GM21367 (cell line): ENCODE data around the gene CLCA1.

ENCODE experiments used
- ATAC-seq: cut with Tn5 transposase; IDR thresholded peaks from one replicate; pipeline ENCODE4 v1.9.1; 2021; ENCODE audit not compliant: unreplicated experiment

CLCA1 gene, protein sequence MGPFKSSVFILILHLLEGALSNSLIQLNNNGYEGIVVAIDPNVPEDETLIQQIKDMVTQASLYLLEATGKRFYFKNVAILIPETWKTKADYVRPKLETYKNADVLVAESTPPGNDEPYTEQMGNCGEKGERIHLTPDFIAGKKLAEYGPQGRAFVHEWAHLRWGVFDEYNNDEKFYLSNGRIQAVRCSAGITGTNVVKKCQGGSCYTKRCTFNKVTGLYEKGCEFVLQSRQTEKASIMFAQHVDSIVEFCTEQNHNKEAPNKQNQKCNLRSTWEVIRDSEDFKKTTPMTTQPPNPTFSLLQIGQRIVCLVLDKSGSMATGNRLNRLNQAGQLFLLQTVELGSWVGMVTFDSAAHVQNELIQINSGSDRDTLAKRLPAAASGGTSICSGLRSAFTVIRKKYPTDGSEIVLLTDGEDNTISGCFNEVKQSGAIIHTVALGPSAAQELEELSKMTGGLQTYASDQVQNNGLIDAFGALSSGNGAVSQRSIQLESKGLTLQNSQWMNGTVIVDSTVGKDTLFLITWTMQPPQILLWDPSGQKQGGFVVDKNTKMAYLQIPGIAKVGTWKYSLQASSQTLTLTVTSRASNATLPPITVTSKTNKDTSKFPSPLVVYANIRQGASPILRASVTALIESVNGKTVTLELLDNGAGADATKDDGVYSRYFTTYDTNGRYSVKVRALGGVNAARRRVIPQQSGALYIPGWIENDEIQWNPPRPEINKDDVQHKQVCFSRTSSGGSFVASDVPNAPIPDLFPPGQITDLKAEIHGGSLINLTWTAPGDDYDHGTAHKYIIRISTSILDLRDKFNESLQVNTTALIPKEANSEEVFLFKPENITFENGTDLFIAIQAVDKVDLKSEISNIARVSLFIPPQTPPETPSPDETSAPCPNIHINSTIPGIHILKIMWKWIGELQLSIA

DNA sequence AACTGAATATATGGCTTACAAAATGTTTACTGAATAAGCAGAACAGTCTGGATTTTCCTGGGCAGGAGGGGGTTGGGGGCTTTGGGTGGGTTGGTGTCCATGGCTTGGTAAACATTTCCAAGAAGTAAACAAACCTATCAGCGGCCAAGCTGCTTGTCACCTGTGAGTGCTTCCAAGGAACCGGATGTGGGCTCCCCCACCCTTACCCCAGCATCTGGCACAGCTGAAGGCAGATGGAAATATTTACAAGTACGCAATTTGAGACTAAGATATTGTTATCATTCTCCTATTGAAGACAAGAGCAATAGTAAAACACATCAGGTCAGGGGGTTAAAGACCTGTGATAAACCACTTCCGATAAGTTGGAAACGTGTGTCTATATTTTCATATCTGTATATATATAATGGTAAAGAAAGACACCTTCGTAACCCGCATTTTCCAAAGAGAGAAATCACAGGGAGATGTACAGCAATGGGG lies at the start of gene CLCA1:
CLCA1 (plus strand) TSS at position 427 of the 477 bp plus-strand sequence; CDS start at position 472, 45 bp downstream.
- no peak for ATAC-seq

DNA sequence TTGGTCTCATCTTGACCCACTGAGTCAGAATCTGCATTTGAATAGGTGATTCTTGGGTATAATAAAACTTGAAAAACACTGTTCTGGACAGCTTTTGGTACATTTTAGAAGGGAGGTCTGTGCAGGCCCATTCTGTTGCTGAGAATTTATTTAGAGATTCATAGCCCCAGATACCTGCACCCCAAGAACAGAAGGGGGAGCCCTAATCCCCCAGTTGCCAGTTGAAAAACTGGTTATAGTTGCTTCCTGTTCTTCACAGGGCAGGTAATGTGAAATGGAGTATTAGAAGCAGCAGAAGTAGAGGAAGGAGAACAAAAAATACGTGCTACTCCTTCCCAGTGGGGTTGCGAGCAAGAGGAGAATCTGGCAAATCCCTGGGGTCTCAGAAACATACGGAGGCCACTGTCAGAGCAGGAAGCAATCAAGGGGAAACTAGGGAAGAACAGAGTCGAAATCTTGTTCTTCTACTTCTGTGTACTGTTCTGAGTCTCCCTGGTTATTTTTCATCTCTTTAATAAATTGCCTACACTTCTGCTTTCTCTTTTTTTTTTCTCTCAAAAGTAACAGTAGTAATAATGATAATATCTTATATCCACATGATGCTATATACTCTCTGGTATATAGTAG lies 49.3 kb upstream of the CLCA1 start:
- ATAC-seq: peak; percentile 95

DNA sequence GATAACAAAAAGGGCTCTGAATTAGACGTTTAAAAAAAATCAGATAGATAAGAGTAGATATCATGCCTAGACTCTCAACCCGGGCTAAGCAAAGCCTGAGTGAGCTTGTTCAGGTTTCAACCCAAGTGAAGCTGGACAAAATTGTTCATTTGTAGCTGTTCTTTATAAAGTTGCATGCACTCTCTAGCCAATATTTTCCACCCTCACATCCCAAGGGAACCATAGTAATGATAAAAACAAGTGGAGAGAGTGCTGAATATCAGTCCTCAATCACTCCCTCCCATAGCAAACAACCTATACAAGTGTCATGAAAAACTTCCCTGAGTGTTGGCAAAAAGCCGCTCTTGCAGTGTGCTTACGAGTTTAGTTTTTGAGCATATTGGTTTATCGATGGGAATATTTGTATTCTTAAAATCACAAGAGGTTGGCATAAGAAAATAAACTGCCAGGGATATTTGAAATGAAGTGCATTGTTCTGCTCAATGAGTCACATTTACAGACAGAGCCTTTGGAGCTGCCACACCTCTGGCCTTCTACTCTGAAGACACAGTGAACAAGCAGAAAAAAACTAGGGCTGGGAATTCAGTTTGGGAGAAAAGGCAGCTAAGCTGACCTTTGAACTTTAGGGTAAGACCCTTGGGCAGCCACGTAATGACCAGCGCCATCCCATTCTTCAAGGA lies 47.0 kb upstream of the CLCA1 start:
- no peak for ATAC-seq

DNA sequence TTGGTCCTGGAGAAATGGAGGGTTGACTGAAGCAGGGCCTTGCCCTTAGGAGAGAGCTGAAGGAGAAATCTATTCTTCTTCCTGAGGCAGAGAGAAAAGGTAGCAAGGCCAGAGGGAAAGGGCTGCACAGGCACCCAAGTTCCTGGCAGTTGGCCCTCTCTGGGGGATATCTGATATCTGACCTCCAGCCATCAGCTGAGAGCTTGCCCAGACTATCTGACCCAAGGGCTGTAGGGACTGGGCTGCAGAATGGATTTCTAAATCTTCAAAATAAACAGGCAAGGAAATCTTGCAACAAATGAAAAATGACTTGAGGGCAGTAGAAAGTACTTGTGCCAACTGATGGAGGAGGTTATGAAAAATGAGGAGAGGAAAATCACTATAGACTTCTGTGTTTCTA lies 45.3 kb upstream of the CLCA1 start:
- ATAC-seq: no peak

DNA sequence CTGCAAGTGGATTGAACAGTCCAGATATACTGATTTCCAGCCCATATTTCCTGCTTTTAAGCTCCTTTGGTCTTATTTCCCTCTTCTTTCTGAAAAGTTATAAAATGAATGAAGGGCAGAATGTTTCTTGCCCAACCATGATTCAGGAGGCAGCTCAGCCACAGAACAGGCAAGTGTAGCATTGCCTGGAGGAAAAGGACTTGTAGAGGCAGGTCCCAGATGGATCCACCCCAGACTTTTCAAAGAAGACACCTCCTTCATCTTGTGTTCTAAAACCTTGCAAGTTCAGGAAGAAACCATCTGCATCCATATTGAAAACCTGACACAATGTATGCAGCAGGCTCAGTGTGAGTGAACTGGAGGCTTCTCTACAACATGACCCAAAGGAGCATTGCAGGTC lies 44.9 kb upstream of the CLCA1 start, which contains the start of gene CLCA2:
CLCA2 (plus strand) TSS at position 299 of the 400 bp plus-strand sequence; CDS start at position 376, 77 bp downstream.
- ATAC-seq: no peak

DNA sequence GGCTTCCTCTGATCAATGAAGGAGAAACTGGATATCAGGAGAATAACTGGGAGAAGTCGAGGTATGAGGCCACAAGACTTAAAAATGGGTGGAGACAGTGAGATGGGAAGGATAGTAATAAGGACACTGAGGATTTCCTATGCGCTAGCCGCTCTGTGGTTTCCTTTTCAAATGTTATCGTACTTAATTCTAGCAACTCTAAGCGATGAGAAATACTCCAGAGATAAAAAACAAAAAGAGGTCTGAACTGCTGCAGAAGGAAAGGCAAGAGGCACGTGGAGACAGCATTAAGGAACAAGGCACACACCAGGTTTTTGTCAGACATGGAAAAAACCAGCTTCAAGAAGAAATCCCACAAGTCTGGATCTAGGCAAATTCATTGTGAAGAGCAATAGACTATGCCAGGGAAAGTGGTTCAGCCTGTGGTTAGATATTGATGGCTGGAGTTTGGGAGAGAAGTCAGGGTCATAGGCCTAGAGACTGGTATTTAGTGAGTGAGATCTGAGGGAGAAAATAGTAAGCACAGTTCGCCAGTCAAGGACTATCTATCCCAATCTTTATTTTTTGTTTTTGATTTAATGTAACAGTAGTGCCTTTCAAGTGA lies 39.5 kb upstream of the CLCA1 start:
- no peak for ATAC-seq

DNA sequence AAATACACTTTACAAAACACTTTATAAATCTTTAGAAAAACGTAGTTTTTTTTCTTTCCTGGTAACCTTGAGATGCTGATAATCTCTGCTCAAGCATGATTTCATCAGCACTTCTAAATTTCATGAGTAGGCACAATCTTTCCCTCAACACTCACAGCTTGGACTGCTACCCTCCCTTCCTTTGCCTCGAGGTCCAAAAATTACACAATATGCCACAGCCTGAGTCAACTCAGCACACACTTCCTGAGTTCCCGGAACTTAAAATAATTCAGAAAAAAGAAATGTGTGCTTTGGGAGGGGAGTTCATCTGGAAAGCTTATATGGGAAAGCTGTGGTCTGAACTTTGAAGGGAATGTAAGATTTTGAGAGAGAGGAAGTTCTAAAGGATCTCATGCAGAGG lies 38.9 kb upstream of the CLCA1 start:
- ATAC-seq: no peak

DNA sequence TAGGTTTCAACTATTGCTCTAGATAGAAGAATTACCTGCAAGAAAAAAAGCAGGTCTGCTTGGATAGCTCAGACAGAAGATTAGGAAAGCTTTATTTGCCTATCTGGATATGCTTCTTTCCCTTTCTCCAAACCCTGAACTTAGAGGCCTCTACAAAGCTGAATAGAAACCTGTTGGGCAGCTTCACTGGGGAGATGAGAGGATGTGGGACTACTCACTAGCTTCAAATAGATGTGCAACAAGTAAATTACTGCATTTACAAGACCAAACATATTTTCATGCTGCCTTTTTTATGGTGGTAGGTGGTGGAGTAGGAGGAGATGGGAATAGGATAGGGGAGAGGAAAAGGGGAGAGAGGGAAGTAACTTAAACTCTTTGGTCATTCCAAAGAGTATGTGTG lies 38.4 kb upstream of the CLCA1 start:
- ATAC-seq: no peak

DNA sequence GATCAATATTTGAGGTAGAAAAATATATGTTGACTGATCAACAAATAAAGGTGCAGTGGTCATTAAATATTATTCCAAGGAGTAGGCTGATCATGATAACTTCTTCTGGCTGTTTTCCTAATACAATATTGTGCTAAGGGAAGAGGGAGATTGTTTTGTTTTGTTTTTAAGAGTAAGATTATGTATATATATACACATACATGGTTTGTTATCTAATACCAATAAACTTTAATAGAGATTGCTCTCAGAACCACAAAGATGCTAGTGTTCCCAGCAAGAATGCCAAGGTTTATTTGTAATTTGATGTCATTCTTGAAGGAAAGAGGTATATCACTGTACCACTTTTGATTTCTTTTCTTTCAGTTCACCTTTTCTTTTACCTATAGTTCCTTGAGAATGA lies 34.7 kb upstream of the CLCA1 start:
- ATAC-seq: no peak

DNA sequence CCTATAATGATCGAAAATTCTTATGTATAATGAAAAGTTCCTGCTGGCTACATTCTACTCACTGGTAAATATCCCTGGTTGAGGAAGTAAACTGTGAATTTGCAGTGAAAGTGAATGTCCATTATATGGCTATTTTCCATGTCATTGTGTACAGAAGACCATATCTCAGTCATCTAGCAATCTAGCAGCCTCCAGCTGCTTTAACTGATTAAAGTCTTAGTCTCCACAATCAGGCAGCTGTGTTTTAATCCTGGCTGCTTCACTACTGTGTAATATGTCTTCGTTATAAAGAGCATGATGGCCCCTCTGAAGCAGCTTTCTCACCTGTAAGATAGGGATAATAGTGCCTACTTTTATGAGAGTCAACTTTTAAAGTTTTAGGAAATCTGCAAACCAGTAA lies 33.4 kb upstream of the CLCA1 start:
- no peak for ATAC-seq

DNA sequence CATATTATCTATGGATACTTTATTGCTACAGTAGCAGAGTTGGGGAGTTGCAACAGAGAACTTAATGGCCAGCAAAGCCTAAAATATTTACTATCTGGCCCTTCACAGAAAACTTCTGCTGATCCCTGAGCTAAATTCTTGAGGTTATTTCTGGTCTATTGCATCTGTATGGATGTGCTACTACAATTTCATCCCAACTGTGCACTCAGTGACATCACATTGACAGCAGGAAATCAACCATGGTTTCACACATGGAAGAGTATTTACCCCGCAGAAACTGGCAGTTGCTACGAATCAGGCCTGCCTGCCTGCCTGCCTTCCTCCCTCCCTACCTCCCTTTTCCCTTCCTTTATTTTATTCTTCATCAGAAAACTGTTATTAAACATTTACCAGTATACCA lies 32.7 kb upstream of the CLCA1 start:
- ATAC-seq: no peak

DNA sequence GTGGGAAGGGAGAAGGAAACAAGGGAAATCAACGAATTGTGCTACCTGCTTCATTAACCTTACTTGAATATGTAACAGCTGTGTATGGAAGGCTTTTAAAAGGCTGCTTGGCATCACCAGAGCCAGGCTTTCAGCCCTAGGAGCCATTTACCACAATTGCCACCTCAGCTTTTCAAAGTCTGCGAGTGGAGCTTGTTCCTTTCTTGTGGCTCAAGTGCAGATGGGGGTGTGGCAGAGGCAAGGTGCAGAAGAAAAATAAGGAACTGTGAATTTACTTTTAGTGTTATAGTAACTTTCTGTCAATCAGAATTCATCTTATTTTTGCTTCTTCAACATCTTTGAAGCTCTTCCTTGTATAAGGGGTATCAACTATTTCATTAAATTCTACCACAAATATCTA lies 27.1 kb upstream of the CLCA1 start:
- ATAC-seq: no peak

DNA sequence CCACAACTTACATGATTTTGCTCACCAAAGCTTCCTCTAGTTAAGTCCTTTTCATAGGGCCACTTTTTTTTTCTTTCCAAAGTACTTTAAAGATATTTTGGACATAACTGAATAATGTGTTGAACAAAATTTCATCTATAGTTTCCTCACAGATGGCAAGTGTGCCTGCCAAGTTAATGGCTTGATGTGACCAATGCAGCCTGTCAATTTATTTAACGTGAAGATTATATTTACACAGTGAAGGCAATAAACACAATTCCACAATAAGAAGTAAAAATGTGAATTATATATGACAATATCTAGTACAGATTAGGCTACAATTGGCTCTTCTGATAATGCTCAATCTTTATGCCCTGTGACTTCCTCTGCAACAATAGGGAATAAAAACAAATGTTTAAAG lies 26.7 kb upstream of the CLCA1 start:
- ATAC-seq: no peak

DNA sequence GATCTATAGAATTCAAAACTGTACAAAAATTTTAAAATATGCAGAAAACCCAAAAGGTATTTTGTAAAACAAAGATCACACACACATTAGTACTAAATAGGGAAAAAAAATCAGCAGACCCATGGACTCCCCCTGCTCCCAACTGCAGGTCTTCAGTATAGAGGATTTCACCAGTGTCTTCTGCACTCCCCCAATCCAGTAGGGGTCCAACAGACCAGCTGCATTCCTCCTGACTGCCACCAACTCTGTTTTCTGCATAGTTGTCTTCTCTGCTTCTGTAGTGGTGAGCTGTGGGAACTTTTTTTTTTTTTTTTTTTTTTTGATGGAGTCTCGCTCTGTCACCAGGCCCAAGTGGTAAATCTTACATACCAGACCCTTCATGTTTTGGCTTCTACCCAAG lies 22.8 kb upstream of the CLCA1 start:
- no peak for ATAC-seq

DNA sequence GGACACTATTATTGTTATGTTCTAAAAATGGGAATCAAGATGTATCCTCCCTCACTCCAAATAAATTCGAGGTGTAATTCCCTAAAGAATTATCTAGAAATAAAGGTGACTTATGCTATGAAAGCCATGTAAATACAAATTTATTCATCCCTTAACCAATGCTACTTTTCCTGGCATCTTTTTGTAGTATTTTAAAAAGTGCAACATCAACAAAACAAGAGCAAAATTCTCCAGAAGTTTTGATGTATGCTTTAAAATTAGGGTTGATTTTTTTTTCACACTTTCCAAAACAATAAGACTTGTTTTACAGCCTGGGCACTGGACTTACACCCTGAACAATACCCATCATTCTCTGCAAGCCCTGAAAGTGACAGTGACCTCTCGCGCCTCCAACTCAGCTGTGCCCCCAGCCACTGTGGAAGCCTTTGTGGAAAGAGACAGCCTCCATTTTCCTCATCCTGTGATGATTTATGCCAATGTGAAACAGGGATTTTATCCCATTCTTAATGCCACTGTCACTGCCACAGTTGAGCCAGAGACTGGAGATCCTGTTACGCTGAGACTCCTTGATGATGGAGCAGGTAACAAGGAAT lies 21.4 kb upstream of the CLCA1 start:
- ATAC-seq: no peak

DNA sequence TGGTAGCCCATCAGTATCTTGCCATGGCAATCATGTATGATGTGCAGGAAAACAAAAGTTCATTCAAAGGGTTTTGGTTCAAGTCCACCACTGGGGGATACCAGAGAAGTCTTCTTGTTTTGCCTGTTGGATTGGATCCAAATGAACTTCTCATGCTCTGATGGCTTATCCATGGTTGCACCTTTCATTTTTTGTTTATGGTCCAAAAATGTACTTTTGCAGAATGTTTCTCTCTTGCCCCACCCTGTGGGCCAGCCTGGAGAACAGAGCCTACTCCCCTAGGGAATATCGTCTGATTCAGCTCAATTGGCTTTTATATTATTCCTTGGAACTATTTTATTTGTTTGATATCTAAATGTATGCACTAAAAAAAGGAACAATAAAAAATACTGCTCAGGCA lies 20.1 kb upstream of the CLCA1 start:
- ATAC-seq: no peak

DNA sequence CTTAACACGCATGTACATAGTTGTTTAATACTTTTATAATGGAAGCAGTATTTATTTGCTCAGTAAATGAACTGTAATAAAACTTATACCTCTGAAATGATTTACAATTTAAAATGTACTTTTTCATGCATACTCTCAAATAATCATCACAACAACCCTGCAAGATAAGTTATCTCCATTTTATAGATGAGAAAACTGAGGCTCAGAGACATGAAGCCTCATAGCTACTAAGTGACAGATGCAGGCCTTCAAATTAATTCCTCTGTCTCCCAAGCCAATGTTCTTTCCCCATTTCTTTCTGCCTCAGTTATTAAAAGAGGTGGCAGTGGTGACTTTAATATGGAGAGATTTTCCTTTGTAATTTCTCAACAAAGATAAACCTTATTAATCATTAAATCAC lies 19.6 kb upstream of the CLCA1 start:
- ATAC-seq: no peak

DNA sequence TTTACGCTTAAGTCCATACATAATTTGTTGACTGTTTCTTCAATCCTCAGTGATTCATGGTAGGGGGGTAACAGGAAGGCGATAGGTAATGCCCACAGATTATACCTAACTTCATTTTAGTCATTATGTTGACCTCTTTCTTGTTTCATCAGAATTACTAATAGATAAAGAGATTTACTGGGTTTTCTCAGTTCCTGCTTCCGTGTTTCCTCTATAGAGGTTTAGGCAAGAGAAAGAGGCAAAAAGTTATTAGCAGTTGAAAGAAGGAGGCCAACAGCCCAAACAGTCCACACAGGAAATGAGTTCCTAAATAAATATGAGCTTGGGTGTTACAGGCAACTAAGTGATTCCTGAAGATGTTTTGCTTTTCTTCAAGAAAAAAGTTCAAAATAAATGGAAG lies 17.9 kb upstream of the CLCA1 start:
- no peak for ATAC-seq

DNA sequence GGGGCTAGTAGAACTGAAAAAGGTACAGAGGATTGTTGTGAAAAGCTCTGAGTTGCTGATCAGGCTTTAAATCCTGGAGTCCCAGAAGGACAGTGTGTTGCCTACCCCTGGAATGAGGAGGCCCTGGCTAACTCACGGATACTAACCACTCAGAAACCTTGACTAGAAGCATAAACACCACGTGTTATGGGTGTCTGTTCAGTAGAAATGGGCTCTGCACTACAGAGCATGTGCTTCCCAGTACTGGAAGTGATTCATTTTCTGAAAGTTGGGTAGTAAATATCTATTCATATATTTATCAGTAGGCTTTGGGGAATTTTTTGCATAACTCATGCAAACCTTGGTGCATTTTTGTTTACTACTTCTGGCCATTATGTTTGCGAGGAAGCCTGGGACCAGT lies 15.1 kb upstream of the CLCA1 start:
- no peak for ATAC-seq

DNA sequence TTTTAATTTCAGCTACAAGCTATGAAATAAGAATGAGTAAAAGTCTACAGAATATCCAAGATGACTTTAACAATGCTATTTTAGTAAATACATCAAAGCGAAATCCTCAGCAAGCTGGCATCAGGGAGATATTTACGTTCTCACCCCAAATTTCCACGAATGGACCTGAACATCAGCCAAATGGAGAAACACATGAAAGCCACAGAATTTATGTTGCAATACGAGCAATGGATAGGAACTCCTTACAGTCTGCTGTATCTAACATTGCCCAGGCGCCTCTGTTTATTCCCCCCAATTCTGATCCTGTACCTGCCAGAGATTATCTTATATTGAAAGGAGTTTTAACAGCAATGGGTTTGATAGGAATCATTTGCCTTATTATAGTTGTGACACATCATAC lies 13.7 kb upstream of the CLCA1 start:
- ATAC-seq: no peak
